ENCODE measurements around the gene MEI1. TPM values are rescaled to one million over a fixed set of nuclear protein-coding genes. Genes with fewer than 3 reads are reported as not detected.

The MEI1 gene
- total and polyA plus RNA-seq, 4 donors, result 0.33 to 1.3 (median 0.72) TPM

- no peak overlapping the region for H3K27ac ChIP-seq (ENCODE audit: low read depth in 1 of 2, low read length in 2 of 2)
- WGBS, result 87% methylated on average over 5 of the region's 5 CpGs
- H3K4me1 ChIP-seq (ENCODE audit: control insufficient read depth in 4 of 4, insufficient read depth in 4 of 4, low read length in 3 of 4), result no peaks in the 10 kb centered on the region
- no peak for TF ChIP-seq HNF4G (IDR thresholded peaks at IDR 0.05)
- TF ChIP-seq REST (IDR thresholded peaks at IDR 0.05), result no peak
- no peak for TF ChIP-seq HNF4A (conservative IDR thresholded peaks at IDR 0.05)
- H3K36me3 ChIP-seq (ENCODE audit: control insufficient read depth in 4 of 4, insufficient read depth in 3 of 4, low read depth in 1 of 4, low read length in 3 of 4), result no peaks in the 10 kb centered on the region
- no peak overlapping the region for H3K9ac ChIP-seq (ENCODE audit: low read depth in 1 of 2, low read length in 2 of 2)
- DNase-seq (ENCODE audit: low spot score), result no peak
- H3K9me3 ChIP-seq (ENCODE audit: control insufficient read depth in 4 of 4, low read length in 3 of 4), result no peaks in the 10 kb centered on the region
- H3K27me3 ChIP-seq (ENCODE audit: control insufficient read depth in 4 of 4, insufficient read depth in 4 of 4, low read length in 3 of 4), result no peaks in the 10 kb centered on the region
- H3K4me3 ChIP-seq (ENCODE audit: low read depth in 1 of 3, low read length in 3 of 3), result no peak overlapping the region
Observed at GRCh38 chr22:41752011-41752970, 53.0 kb downstream of the MEI1 start.

- Histone ChIP-seq H3K4me1 (ENCODE audit: control insufficient read depth in 4 of 4, insufficient read depth in 4 of 4, low read length in 3 of 4) (no peaks in the 10 kb centered on the region), H3K27ac (ENCODE audit: low read depth in 1 of 2, low read length in 2 of 2) (no peak overlapping the region), H3K9ac (ENCODE audit: low read depth in 1 of 2, low read length in 2 of 2) (no peak overlapping the region), H3K36me3 (ENCODE audit: control insufficient read depth in 4 of 4, insufficient read depth in 3 of 4, low read depth in 1 of 4, low read length in 3 of 4) (no peaks in the 10 kb centered on the region), H3K4me3 (ENCODE audit: low read depth in 1 of 3, low read length in 3 of 3) (no peak overlapping the region), H3K9me3 (ENCODE audit: control insufficient read depth in 4 of 4, low read length in 3 of 4) (no peaks in the 10 kb centered on the region), H3K27me3 (ENCODE audit: control insufficient read depth in 4 of 4, insufficient read depth in 4 of 4, low read length in 3 of 4) (no peaks in the 10 kb centered on the region)
- no peak for DNase-seq (ENCODE audit: low spot score)
- WGBS, result 59% methylated on average over 2 of the region's 2 CpGs
- TF ChIP-seq REST (IDR thresholded peaks at IDR 0.05), result no peak
- no peak for TF ChIP-seq ATF3 (IDR thresholded peaks at IDR 0.05)
- no peak for TF ChIP-seq RXRA (IDR thresholded peaks at IDR 0.05)
- TF ChIP-seq FOXA2 (IDR thresholded peaks at IDR 0.05), result no peak
- no peak for TF ChIP-seq RAD21 (IDR thresholded peaks at IDR 0.05)
- no peak for TF ChIP-seq HNF4A (conservative IDR thresholded peaks at IDR 0.05)
- no peak for TF ChIP-seq ZBTB33 (IDR thresholded peaks at IDR 0.05)
- TF ChIP-seq MAX (IDR thresholded peaks at IDR 0.05), result no peak
- TF ChIP-seq TAF1 (conservative IDR thresholded peaks at IDR 0.05), result no peak
- no peak for TF ChIP-seq EGR1 (IDR thresholded peaks at IDR 0.05; ENCODE audit: low read depth in 2 of 2)
- no peak for TF ChIP-seq GABPA (IDR thresholded peaks at IDR 0.05 in 1 of 2, conservative IDR thresholded peaks at IDR 0.05 in 1 of 2)
Observed at GRCh38 chr22:41753984-41754383, 54.7 kb downstream of the MEI1 start.

All from liver (tissue), 9 donors.